HG02588 (cell line): Measurements from ENCODE around the gene SLIT3.

Experiments
- ATAC-seq: cut with Tn5 transposase; IDR thresholded peaks from one replicate; pipeline ENCODE4 v1.9.1; 2021; ENCODE audit warnings: mild to moderate bottlenecking, moderate library complexity; ENCODE audit not compliant: unreplicated experiment

Gene SLIT3

GRCh38 chr5:168788786-168789185, 512.2 kb downstream of the SLIT3 start:
- ATAC-seq = no peak

GRCh38 chr5:168788107-168788506, 512.8 kb downstream of the SLIT3 start:
- no peak for ATAC-seq

GRCh38 chr5:168786147-168786546, 514.8 kb downstream of the SLIT3 start:
- ATAC-seq = no peak

GRCh38 chr5:168784454-168784853, 516.5 kb downstream of the SLIT3 start:
- no peak for ATAC-seq

GRCh38 chr5:168781941-168782571, 518.9 kb downstream of the SLIT3 start:
- no peak for ATAC-seq

GRCh38 chr5:168780888-168781287, 520.1 kb downstream of the SLIT3 start:
- no peak for ATAC-seq

GRCh38 chr5:168779333-168779732, 521.6 kb downstream of the SLIT3 start:
- ATAC-seq = no peak

- no peak for ATAC-seq
Measured at GRCh38 chr5:168778536-168778935, 522.4 kb downstream of the SLIT3 start.

- ATAC-seq = no peak
Measured at GRCh38 chr5:168777651-168778050, 523.3 kb downstream of the SLIT3 start.

- no peak for ATAC-seq
Measured at GRCh38 chr5:168776070-168776469, 524.9 kb downstream of the SLIT3 start.

- no peak for ATAC-seq
Measured at GRCh38 chr5:168773226-168773625, 527.7 kb downstream of the SLIT3 start.

GRCh38 chr5:168772316-168772961, 528.5 kb downstream of the SLIT3 start:
- ATAC-seq = no peak

GRCh38 chr5:168771678-168772077, 529.3 kb downstream of the SLIT3 start:
- ATAC-seq = no peak

- ATAC-seq = no peak
Measured at GRCh38 chr5:168770996-168771395, 529.9 kb downstream of the SLIT3 start.

GRCh38 chr5:168770036-168770498, 530.9 kb downstream of the SLIT3 start:
- ATAC-seq = no peak

GRCh38 chr5:168768172-168768571, 532.8 kb downstream of the SLIT3 start:
- no peak for ATAC-seq

- ATAC-seq = no peak
Measured at GRCh38 chr5:168766426-168766700, 534.6 kb downstream of the SLIT3 start.

GRCh38 chr5:168765551-168766425, 535.2 kb downstream of the SLIT3 start:
- ATAC-seq = no peak

GRCh38 chr5:168765086-168765550, 535.8 kb downstream of the SLIT3 start:
- no peak for ATAC-seq

- no peak for ATAC-seq
Measured at GRCh38 chr5:168756453-168757391, 544.2 kb downstream of the SLIT3 start.
